NCI-H2107 (cell line): ENCODE data around the gene PRR14.
"Not testable (repeated sequence)": the region's sequence is repeated elsewhere in the genome, so short reads cannot be mapped to it uniquely, and the experiment has no call there.

Experiments used
- DNase-seq: peaks from one replicate; lab custom pipeline; 2025; lab: John Stamatoyannopoulos, UW

PRR14 gene

DNA sequence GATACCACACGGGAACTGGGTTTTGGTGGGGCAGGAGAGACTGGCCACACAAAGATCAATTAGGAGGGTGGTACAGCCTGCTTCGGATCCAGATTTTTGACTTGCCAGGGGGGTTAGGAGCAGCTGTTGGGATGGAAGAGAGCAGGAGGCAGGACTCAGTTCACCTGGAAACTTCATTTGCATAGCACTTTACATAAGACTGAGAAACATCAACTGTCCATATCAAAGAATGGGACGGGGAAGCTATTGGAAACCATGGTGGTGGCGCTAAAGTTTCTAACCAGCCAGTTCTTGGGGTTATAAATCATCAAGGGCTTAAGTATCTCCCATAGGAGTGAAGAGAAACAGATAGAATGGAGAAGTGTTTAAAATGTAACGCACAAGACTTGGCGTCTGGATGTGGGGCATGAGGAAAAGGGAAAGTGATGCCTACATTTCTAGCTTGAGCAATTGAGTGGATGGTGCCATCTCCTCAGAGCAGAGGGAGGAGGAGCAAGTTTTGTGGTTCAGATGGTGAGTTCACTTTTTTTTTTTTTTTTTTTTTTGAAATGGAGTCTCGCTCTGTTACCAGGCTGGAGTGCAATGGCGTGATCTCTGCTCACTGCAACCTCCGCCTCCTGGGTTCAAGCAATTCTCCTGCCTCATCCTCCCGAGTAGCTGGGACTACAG is 41.8 kb downstream of the PRR14 start:
- DNase-seq = no peak

DNA sequence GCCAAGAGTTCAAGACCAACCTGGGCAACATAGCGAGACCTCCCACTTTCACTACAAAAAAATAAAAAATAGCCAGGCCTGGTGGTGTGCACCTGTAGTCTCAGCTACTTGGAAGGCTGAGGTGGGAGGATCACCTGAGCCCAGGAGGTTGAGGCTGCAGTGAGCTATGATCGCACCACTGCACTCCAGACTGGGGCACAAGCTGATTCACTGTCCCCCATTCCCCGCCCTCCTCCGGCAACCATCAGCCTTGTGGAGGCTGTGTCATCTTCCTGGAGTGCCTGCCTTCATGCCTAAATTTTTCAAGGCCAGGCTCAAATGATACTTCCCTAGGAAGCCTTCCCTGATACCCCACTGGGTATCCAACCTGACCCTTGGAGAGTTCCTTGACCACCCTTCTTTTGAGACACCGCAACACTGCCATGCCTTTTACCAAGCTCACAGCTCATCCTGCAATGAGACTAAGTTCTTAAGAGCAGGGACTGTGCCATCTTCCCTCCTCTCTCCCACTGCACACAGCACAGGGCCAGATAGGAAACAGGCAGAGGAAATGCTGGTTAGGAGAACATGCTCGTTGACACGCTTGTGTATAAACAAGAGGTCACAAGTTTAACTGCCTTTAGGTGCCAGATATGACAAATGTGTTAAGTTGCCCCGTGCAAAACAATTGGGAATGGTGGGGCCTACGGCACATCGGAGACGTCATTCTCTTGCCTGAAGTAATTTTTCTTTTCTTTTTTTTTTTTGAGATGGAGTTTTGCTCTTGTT is 44.4 kb downstream of the PRR14 start:
- no peak for DNase-seq

DNA sequence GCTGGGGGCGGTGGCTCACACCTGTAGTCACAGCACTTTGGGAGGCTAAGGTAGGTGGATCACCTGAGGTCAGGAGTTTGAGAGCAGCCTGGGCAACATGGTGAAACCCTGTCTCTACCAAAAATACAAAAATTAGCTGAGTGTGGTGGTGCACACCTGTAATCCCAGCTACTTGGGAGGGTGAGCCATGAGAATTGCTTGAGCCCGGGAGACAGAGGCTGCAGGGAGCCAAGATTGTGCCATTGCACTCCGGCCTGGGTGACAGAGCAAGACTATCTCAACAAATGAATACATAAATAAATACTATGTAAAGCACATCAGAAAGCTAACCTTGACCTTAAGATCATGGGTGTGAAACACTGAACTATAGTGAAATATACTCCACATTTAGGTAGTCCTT is 45.9 kb downstream of the PRR14 start:
- DNase-seq = not testable (repeated sequence)

DNA sequence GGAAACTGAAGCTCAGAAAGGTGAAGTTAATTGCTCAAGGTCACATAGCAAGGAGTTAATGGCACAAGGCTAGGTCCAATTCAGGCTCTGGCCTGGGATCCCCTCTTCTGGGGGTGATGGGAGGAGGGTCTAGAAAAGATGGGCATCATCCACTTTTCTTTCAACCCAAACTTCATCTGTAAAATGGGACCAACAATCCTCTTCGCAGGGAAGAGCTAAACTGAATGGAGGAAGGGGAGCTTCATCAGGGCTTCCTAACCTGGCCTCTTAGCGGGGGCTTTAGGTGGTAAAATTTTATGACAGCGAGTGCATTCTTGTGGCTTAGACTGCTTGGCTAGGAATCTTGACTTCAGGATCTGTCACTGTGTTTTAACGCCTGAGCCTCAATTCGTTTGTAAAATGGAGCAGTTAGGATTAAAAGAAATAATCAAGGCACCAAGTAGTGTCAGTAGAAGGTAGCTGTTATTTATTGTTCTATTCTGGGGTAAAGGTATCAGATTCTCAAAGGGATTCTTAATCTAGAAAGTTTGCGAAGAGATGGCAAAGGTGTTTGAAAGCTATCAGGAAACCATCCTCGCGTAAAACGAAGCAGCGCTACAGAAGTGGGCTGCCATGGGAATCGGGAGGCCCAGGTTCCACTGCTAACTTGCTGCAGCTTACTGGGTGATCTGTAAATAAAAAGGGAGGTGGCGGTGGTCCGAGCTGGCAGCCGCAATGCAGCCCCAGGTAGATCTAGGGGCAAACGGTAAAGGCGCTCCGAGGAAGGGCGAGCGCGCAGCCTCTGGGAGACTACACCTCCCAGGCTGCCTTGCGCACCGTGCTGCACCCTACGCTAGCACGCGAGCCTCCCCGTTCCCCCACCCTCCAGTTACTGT is 46.7 kb downstream of the PRR14 start:
- no peak for DNase-seq

DNA sequence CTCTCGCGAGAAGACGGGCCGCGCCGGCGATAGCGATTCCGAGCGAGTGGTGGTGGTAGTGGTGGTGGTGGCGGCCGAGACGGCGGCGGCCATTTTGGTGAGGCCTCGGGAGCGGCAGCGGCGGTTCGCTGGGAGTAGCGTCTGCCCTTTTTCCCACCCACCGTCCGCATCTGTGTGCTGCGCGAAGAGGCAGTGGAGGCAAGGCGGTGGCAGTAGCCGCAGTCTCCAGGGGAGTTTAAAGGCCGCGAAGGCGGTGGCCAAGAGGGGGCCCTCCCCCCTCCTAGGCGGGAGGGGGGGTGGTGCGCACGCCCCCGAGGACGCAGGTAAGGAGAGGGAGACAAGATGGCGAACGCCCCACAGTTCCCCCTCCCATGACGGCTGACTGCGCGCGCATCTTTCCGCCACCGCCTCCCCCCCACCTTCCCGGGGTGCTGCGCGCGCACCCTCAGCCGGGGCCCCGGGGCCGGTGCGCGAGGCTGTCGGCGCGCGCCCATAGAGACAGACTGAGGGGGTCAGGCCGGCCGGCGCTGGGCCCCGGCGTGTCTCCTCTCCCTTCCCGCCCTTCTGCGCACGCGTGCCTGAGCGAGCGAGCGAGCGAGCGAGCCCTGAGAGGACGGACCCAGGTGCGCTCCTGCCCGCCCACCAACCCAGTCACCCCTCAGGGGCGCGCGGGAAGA is 47.5 kb downstream of the PRR14 start:
- peak; percentile 91 for DNase-seq

DNA sequence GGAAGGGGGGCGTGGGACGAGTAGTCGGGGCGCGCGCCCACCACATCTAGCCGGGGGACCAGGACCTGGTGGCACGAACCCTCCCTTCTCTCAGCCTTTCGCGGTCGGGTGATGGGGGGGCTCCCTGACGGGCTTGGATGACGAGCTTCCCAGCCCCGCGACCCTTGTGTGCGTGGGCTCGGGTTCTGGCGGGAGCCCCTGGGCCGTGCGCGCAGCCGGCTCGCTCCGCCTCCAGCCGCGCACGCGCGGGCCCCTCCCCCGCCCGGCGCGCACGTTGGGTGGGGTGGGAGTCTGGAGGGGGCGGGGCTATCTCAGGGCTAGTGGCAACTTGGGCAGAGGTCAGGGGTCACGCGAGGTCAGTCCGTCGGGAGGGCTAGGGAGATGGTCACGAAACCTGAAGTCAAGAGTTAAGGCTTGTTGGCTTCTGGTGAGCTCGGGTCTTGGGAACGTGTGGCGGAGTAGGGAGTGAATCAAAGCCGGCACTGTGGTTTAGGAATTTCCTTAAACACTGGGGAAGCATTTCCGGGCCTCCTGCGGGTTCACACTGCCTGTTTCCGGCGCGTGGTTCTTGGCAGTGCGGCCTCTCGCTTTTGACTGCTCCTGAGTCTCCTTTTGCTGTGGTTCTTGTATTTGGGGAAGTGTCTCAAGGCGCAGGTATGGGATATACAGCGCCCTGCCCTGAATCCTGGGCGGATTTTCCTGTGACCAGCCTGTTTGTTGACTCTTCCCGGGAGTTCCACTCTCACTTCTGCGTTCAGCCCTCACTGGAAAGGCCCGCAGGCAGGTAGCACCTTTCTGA is 48.3 kb downstream of the PRR14 start, which contains the start of gene SRCAP:
Gene SRCAP (plus strand): TSS at position 356 of the 799 bp plus-strand sequence. CDS start 1,654 bp downstream, outside the sequence.
- DNase-seq = peak; percentile 40

DNA sequence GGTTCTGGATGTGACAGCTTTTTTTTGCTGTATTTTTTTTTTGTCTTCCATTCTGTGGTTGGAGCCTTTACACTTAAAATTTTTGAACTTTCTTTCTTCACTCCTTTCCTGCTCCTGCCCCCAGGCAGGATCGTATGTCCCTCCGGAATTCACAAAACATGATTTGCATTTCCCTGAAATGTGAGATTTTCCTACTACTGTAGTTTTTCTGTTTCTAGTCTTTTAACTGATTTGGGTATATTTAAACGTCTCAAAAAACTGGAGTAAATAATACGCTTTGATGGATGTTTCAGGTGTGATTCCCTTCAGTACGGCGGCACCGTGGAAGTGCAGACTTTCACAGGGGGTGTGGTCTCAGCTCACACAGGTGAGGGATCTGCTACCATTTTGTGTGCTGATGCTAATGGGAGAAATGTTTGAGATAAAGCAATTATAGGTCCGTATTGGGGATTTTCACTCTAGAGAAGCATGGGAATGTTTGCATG is 48.9 kb downstream of the PRR14 start:
- no peak for DNase-seq

DNA sequence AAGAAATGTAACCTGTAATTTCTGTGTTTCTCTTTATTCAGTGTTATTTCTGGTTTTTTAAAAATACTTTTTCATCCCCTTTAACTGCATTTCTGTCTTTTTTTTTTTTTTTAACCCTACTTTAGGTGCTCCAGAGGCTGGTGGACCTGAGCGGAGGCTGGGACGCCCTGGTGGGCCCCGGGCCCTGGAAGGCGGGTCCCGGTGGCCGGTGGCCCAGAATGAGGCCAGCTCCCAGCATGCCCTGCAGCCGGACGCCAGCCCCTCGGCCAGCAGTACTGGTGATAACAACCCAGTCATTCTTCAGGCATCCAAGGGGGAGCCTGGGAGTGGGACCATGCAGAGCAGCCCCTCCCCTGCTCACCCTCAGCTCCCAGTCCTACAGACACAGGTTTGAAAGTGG is 49.7 kb downstream of the PRR14 start:
- no peak for DNase-seq

DNA sequence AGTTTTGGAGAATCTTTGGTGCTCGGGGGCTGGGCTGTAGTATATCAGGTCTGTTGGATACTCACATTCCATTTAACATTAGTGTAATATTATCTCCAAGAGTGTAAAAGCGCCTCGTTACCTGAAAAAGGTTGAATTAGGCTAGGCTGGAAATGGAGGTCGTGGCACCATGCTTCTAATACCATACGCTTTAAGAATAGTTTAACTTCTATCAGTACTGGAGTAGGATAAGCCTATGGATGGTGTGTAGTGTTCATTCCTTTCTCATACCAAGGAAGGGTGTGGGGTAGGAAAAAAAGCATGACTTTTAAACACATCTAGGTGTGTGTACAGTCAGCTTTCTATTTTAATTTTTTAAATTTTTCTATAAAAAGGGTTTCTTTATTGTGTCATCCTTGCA is 50.2 kb downstream of the PRR14 start:
- no peak for DNase-seq

DNA sequence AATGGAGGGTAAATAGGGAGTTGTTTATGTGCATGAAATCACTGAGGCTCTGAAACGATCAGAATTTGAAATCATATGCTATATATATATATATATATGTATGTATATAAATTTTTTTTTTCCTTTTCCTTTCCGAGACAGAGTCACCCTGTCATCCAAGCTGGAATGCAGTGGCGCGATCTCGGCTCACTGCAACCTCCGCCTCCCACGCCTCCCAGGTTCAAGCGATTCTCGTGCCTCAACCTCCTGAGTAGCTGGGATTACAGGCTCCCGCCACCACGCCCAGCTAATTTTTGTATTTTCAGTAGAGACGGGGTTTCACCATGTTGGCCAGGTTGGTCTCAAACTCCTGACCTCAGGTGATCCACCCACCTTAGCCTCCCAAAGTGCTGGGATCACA is 52.3 kb downstream of the PRR14 start:
- DNase-seq = not testable (repeated sequence)

DNA sequence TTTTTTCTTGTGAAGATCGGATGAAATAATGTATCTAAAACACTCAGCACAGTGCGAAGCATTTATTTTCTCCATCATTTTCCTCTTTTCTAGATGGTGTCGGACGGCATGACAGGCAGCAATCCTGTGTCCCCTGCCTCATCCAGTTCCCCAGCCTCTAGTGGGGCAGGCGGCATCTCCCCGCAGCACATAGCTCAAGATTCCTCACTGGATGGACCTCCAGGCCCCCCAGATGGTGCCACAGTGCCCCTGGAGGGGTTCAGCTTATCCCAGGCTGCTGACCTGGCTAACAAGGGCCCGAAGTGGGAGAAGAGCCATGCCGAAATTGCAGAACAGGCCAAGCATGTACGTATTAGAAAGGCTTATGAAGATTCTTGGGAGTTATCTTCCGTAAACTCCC is 53.2 kb downstream of the PRR14 start:
- no peak for DNase-seq
